ENCODE results near the gene CYP2S1.
A peak's percentile ranks its signal among the peaks of the same experiment; 100 is the strongest.
"Not testable (repeated sequence)": the region's sequence is repeated elsewhere in the genome, so short reads cannot be mapped to it uniquely, and the experiment has no call there.

The CYP2S1 gene

DNA sequence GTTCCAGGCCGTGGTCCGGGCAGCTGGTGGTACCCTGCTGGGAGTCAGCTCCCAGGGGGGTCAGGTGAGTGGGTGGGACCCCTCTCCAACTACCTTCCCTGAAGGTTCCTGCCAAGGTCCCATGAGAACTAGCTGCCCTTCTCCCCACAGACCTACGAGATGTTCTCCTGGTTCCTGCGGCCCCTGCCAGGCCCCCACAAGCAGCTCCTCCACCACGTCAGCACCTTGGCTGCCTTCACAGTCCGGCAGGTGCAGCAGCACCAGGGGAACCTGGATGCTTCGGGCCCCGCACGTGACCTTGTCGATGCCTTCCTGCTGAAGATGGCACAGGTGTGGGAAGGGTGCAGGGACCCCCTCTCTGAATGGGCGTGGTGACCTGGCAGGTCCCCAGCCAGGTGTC lies 5.5 kb downstream of the CYP2S1 start:
- TF ChIP-seq CTCF (conservative IDR thresholded peaks at IDR 0.05; ENCODE audit: low read length): no peak
- DNase-seq (ENCODE audit: low read depth): no peak
- no peak overlapping the region for H3K4me3 ChIP-seq (ENCODE audit: low read length)

DNA sequence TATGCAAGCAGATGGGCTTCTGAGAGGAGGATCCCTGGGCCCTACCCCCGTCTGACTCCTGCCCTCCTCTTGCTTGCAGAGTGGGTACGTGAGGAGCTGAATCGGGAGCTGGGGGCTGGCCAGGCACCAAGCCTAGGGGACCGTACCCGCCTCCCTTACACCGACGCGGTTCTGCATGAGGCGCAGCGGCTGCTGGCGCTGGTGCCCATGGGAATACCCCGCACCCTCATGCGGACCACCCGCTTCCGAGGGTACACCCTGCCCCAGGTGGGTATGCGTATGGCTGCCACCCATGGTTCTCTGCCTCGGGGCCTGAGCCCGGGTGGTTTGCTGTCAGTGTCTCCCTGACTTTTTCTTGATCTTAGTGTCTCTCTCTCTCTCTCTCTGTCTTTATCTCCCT lies 10.4 kb downstream of the CYP2S1 start:
- TF ChIP-seq CTCF (conservative IDR thresholded peaks at IDR 0.05; ENCODE audit: low read length): no peak
- DNase-seq (ENCODE audit: low read depth): no peak
- H3K4me3 ChIP-seq (ENCODE audit: low read length): no peak overlapping the region

- not testable (repeated sequence) for H3K4me3 ChIP-seq (ENCODE audit: low read length)
- peak; percentile 84 for DNase-seq (ENCODE audit: low read depth)
- peak; percentile 99 for TF ChIP-seq CTCF (conservative IDR thresholded peaks at IDR 0.05; ENCODE audit: low read length)
Observed at GRCh38 chr19:41204338-41204737, 11.3 kb downstream of the CYP2S1 start.

- no peak overlapping the region for H3K4me3 ChIP-seq (ENCODE audit: low read length)
- TF ChIP-seq CTCF (conservative IDR thresholded peaks at IDR 0.05; ENCODE audit: low read length): no peak
- no peak for DNase-seq (ENCODE audit: low read depth)
Observed at GRCh38 chr19:41205995-41206394, 13.0 kb downstream of the CYP2S1 start.

- no peak overlapping the region for H3K4me3 ChIP-seq (ENCODE audit: low read length)
- no peak for DNase-seq (ENCODE audit: low read depth)
- TF ChIP-seq CTCF (conservative IDR thresholded peaks at IDR 0.05; ENCODE audit: low read length): no peak
Observed at GRCh38 chr19:41206456-41206855, 13.4 kb downstream of the CYP2S1 start.

- no peak overlapping the region for H3K4me3 ChIP-seq (ENCODE audit: low read length)
- TF ChIP-seq CTCF (conservative IDR thresholded peaks at IDR 0.05; ENCODE audit: low read length): no peak
- peak; percentile 63 for DNase-seq (ENCODE audit: low read depth)
Observed at GRCh38 chr19:41206926-41207750, 14.1 kb downstream of the CYP2S1 start.

GRCh38 chr19:41214161-41214560 lies 21.1 kb downstream of the CYP2S1 start:
- no peak for TF ChIP-seq CTCF (conservative IDR thresholded peaks at IDR 0.05; ENCODE audit: low read length)
- no peak for DNase-seq (ENCODE audit: low read depth)
- no peak overlapping the region for H3K4me3 ChIP-seq (ENCODE audit: low read length)

Measured in AG10803 (cell line).